Measurements from ENCODE around the gene CNGB1. TPM values are rescaled to one million over a fixed set of nuclear protein-coding genes. Genes with fewer than 3 reads are reported as not detected.
"Not testable (repeated sequence)": the region's sequence is repeated elsewhere in the genome, so short reads cannot be mapped to it uniquely, and the experiment has no call there.

The CNGB1 gene
- total RNA-seq, 3 donors from 2014 or later, result 0.14 to 2.0 (median 0.55) TPM

GRCh38 chr16:57918444-57918843, 52.5 kb downstream of the CNGB1 start:
- TF ChIP-seq CTCF (IDR thresholded peaks at IDR 0.05), result no peak
- H3K36me3 ChIP-seq (ENCODE audit: low read depth), result no peaks in the 10 kb centered on the region
- intact Hi-C loops (cut with DNase I, micrococcal nuclease), result no loop called here
- DNase-seq (no peak), ATAC-seq (no peak)
- no peaks in the 10 kb centered on the region for H3K4me1 ChIP-seq (ENCODE audit: low read depth)
- no peaks in the 10 kb centered on the region for H3K9me3 ChIP-seq
- H3K4me3 ChIP-seq, result no peak overlapping the region

GRCh38 chr16:57917929-57918328, 53.0 kb downstream of the CNGB1 start:
- DNase-seq; H3K4me3 ChIP-seq; H3K9me3 ChIP-seq; H3K36me3 ChIP-seq (ENCODE audit: low read depth); intact Hi-C loops (cut with DNase I, micrococcal nuclease); ATAC-seq; H3K4me1 ChIP-seq (ENCODE audit: low read depth): not testable (repeated sequence)

- H3K36me3 ChIP-seq (ENCODE audit: low read depth); DNase-seq; intact Hi-C loops (cut with DNase I, micrococcal nuclease); ATAC-seq; H3K4me3 ChIP-seq; H3K9me3 ChIP-seq; H3K4me1 ChIP-seq (ENCODE audit: low read depth): not testable (repeated sequence)
Measured at GRCh38 chr16:57917489-57917888, 53.4 kb downstream of the CNGB1 start.

- Histone ChIP-seq H3K36me3 (ENCODE audit: low read depth) (no peaks in the 10 kb centered on the region), H3K4me3 (no peak overlapping the region), H3K9me3 (no peaks in the 10 kb centered on the region), H3K4me1 (ENCODE audit: low read depth) (no peaks in the 10 kb centered on the region)
- DNase-seq (no peak), ATAC-seq (no peak)
- no peak for TF ChIP-seq CTCF (IDR thresholded peaks at IDR 0.05)
- intact Hi-C loops (cut with DNase I, micrococcal nuclease), result no loop called here
Measured at GRCh38 chr16:57916735-57917438, 54.0 kb downstream of the CNGB1 start.

- no peaks in the 10 kb centered on the region for H3K4me1 ChIP-seq (ENCODE audit: low read depth)
- no peak for TF ChIP-seq CTCF (IDR thresholded peaks at IDR 0.05)
- no peaks in the 10 kb centered on the region for H3K36me3 ChIP-seq (ENCODE audit: low read depth)
- H3K4me3 ChIP-seq, result no peak overlapping the region
- ATAC-seq, result no peak
- H3K9me3 ChIP-seq, result no peaks in the 10 kb centered on the region
- DNase-seq, result no peak
- intact Hi-C loops (cut with DNase I, micrococcal nuclease), result no loop called here
Measured at GRCh38 chr16:57915811-57916488, 55.0 kb downstream of the CNGB1 start.

- no peak for TF ChIP-seq CTCF (IDR thresholded peaks at IDR 0.05)
- no peaks in the 10 kb centered on the region for H3K4me1 ChIP-seq (ENCODE audit: low read depth)
- no peak for DNase-seq
- no peak overlapping the region for H3K4me3 ChIP-seq
- intact Hi-C loops (cut with DNase I, micrococcal nuclease), result no loop called here
- no peaks in the 10 kb centered on the region for H3K9me3 ChIP-seq
- no peaks in the 10 kb centered on the region for H3K36me3 ChIP-seq (ENCODE audit: low read depth)
- no peak for ATAC-seq
Measured at GRCh38 chr16:57915267-57915666, 55.7 kb downstream of the CNGB1 start.

All from mucosa of descending colon (tissue), 3 donors.